CD14-positive monocyte (primary cell): ENCODE measurements around the gene MCC. TPM values are rescaled to one million over a fixed set of nuclear protein-coding genes. Genes with fewer than 3 reads are reported as not detected.

Experiments used
- DNase-seq, 3 donors: peaks; one replicate each; pipeline ENCODE4 v3.0.0-alpha.2; 2011 to 2022
- H2AFZ ChIP-seq: 2 replicates; pipeline ENCODE4 v1.6.0; 2012; ENCODE audit warnings: mild to moderate bottlenecking, low read depth, low read length, inconsistent platforms; ENCODE audit not compliant: insufficient read depth, poor library complexity, severe bottlenecking
- H3K27ac ChIP-seq, 2 donors: 1 replicate in 1 of 2; 2 replicates in 1 of 2; pipeline ENCODE4 v1.5.1; 2012 to 2013; ENCODE audit warnings: low read length in 2 of 2, control low read depth in 1 of 2, inconsistent platforms in 1 of 2, low read depth in 1 of 2, mild to moderate bottlenecking in 1 of 2
- H3K27me3 ChIP-seq, 2 donors: one replicate each; pipeline versions ENCODE4 v1.6.0 to v1.6.1; 2011 to 2013; ENCODE audit warnings: low read length in 2 of 2; ENCODE audit not compliant: control insufficient read depth in 2 of 2, insufficient read depth in 2 of 2
- H3K36me3 ChIP-seq, 2 donors: replicated peaks in 1 of 2; 1 replicate in 1 of 2; 2 replicates in 1 of 2; pipeline versions ENCODE4 v1.5.1 to v1.6.1; 2012 to 2013; ENCODE audit warnings: low read length in 2 of 2, control low read depth in 1 of 2, inconsistent platforms in 1 of 2, mild to moderate bottlenecking in 1 of 2; ENCODE audit not compliant: insufficient read depth in 2 of 2, control insufficient read depth in 1 of 2
- H3K4me1 ChIP-seq, 2 donors: 1 replicate in 1 of 2; 2 replicates in 1 of 2; pipeline versions ENCODE4 v1.5.1 to v1.6.1; 2012 to 2013; ENCODE audit warnings: low read length in 2 of 2, control low read depth in 1 of 2, inconsistent platforms in 1 of 2, mild to moderate bottlenecking in 1 of 2, moderate library complexity in 1 of 2; ENCODE audit not compliant: insufficient read depth in 2 of 2, control insufficient read depth in 1 of 2
- H3K4me2 ChIP-seq: replicated peaks from 2 replicates; pipeline ENCODE3; 2012; ENCODE audit warnings: low read length, moderate library complexity, mild to moderate bottlenecking; ENCODE audit not compliant: poor library complexity, severe bottlenecking; ENCODE audit errors: extremely low read depth
- H3K4me3 ChIP-seq, 3 experiments: fragments of 200-600 bp in 1 of 3; sonication (generic) in 1 of 3; replicated peaks in 1 of 3; 1 replicate in 2 of 3; 2 replicates in 1 of 3; pipeline ENCODE4 v1.5.1; 2011 to 2013; ENCODE audit warnings: low read length in 3 of 3, mild to moderate bottlenecking in 3 of 3, control low read depth in 2 of 3, low read depth in 2 of 3, inconsistent platforms in 1 of 3, moderate library complexity in 1 of 3
- H3K79me2 ChIP-seq: 2 replicates; pipeline ENCODE4 v1.6.0; 2012; ENCODE audit warnings: mild to moderate bottlenecking, control low read depth, inconsistent platforms, low read length, moderate library complexity; ENCODE audit not compliant: insufficient read depth
- H3K9ac ChIP-seq: 2 replicates; pipeline ENCODE4 v1.6.0; 2017; ENCODE audit warnings: low read length, mild to moderate bottlenecking; ENCODE audit not compliant: insufficient read depth, poor library complexity, severe bottlenecking
- H3K9me3 ChIP-seq, 2 donors: replicated peaks in 1 of 2; 1 replicate in 1 of 2; 2 replicates in 1 of 2; pipeline versions ENCODE4 v1.5.1 to v1.6.1; 2012 to 2013; ENCODE audit warnings: low read length in 2 of 2, control low read depth in 1 of 2; ENCODE audit not compliant: control insufficient read depth in 1 of 2, insufficient read depth in 1 of 2
- H4K20me1 ChIP-seq: 2 replicates; pipeline ENCODE4 v1.6.0; 2012; ENCODE audit warnings: mild to moderate bottlenecking, low read length, control low read depth, moderate library complexity; ENCODE audit not compliant: insufficient read depth
- H3K27ac Mint-ChIP-seq, 7 donors: one replicate each; pipeline ENCODE4 v1.8.0; 2020; ENCODE audit warnings: mild to moderate bottlenecking in 7 of 7, mixed read lengths in 7 of 7, moderate library complexity in 6 of 7, inconsistent platforms in 2 of 7
- H3K27me3 Mint-ChIP-seq, 3 donors: one replicate each; pipeline ENCODE4 v1.8.0; 2021 to 2022; ENCODE audit warnings: low read depth in 3 of 3, mild to moderate bottlenecking in 3 of 3, mixed read lengths in 3 of 3, moderate library complexity in 3 of 3, inconsistent platforms in 1 of 3
- H3K36me3 Mint-ChIP-seq, 2 donors: one replicate each; pipeline ENCODE4 v1.8.0; 2020; ENCODE audit warnings: mixed read lengths in 2 of 2, inconsistent platforms in 1 of 2, mild to moderate bottlenecking in 1 of 2
- H3K4me1 Mint-ChIP-seq: one replicate; pipeline ENCODE4 v1.8.0; 2020; ENCODE audit warnings: mild to moderate bottlenecking, mixed read lengths
- H3K4me3 Mint-ChIP-seq, 2 donors: one replicate each; pipeline ENCODE4 v1.8.0; 2020; ENCODE audit warnings: mild to moderate bottlenecking in 2 of 2, mixed read lengths in 2 of 2, moderate library complexity in 1 of 2
- H3K9me3 Mint-ChIP-seq, 7 donors: one replicate each; pipeline ENCODE4 v1.8.0; 2020 to 2022; ENCODE audit warnings: mixed read lengths in 7 of 7, mild to moderate bottlenecking in 6 of 7, moderate library complexity in 6 of 7, inconsistent platforms in 2 of 7
- CTCF ChIP-seq: fragments of 200-600 bp; IDR thresholded peaks from one replicate; pipeline ENCODE4 v1.8.0; 2022; ENCODE audit warnings: antibody characterized with exemption, mild to moderate bottlenecking
- WGBS: methylation state at CpG from one replicate; pipeline ENCODE4 v1.1.5; 2013; ENCODE audit warnings: missing lambda C conversion rate; ENCODE audit not compliant: insufficient coverage; 5-methylcytosine and 5-hydroxymethylcytosine counted together
- intact Hi-C, 2 donors: fragments of 100-400 bp; cut with micrococcal nuclease; formaldehyde crosslinking; loops; one replicate each; pipeline versions ENCODE4 v1.15.0 to v1.15.1; 2023
- polyA plus RNA-seq, 3 donors: library from polyadenylated mRNA; depleted of rRNA in 1 of 3; unstranded in 2 of 3; stranded (reverse) in 1 of 3; fragments of 300-500 nt in 2 of 3; fragments of >200 nt in 1 of 3; fragmentation: Illumina TruSeq in 2 of 3; gene quantifications; 1 replicate in 2 of 3; 2 replicates in 1 of 3; pipeline ENCODE4 v1.2.3, GENCODE V29; 2012 to 2021

Gene MCC
- polyA plus RNA-seq, 3 donors: 0.09 TPM; not detected in 2

GRCh38 chr5:113056988-113057387 is 431.3 kb downstream of the MCC start:
- Histone ChIP-seq H3K4me3 (no peak overlapping the region), H3K79me2 (no peaks in the 10 kb centered on the region), H3K27me3 (no peaks in the 10 kb centered on the region), H4K20me1 (no peaks in the 10 kb centered on the region), H3K9ac (no peak overlapping the region), H3K36me3 (no peaks in the 10 kb centered on the region), H3K4me1 (no peaks in the 10 kb centered on the region), H3K9me3 (no peaks in the 10 kb centered on the region), H3K27ac (no peak overlapping the region), H2AFZ (no peak overlapping the region), H3K4me2 (no peak overlapping the region)
- no peaks in the 10 kb centered on the region for H3K36me3 Mint-ChIP-seq
- peaks cover 12% of the 10 kb centered on the region for H3K4me1 Mint-ChIP-seq
- no peak for TF ChIP-seq CTCF
- DNase-seq: no peak
- intact Hi-C loops: no loop called here
- H3K27ac Mint-ChIP-seq: no peak overlapping the region
- H3K9me3 Mint-ChIP-seq: no peaks in the 10 kb centered on the region
- WGBS: 37% methylated on average over 5 of the region's 5 CpGs
- peaks cover 0 to 12% (median 6%) of the 10 kb centered on the region in 3 donors for H3K27me3 Mint-ChIP-seq
- H3K4me3 Mint-ChIP-seq: no peak overlapping the region

GRCh38 chr5:113054899-113055298 is 433.4 kb downstream of the MCC start:
- no peaks in the 10 kb centered on the region for H3K36me3 Mint-ChIP-seq
- no peak overlapping the region for H3K9ac ChIP-seq
- no peaks in the 10 kb centered on the region for H3K9me3 Mint-ChIP-seq
- no peak overlapping the region for H3K27ac Mint-ChIP-seq
- TF ChIP-seq CTCF: no peak
- H3K9me3 ChIP-seq: no peaks in the 10 kb centered on the region
- H3K79me2 ChIP-seq: no peaks in the 10 kb centered on the region
- peaks cover 0 to 9% (median 6%) of the 10 kb centered on the region in 3 donors for H3K27me3 Mint-ChIP-seq
- H3K36me3 ChIP-seq: no peaks in the 10 kb centered on the region
- peaks cover 15 to 18% of the 10 kb centered on the region in 2 donors for H3K4me1 ChIP-seq
- intact Hi-C loops: no loop called here
- H3K4me3 ChIP-seq: no peak overlapping the region
- H4K20me1 ChIP-seq: no peaks in the 10 kb centered on the region
- H3K27ac ChIP-seq: no peak overlapping the region
- no peak for DNase-seq
- 99% methylated on average over 9 of the region's 11 CpGs for WGBS
- H3K27me3 ChIP-seq: no peaks in the 10 kb centered on the region
- H3K4me2 ChIP-seq: no peak overlapping the region
- no peak overlapping the region for H3K4me3 Mint-ChIP-seq
- peaks cover 30% of the 10 kb centered on the region for H3K4me1 Mint-ChIP-seq
- no peak overlapping the region for H2AFZ ChIP-seq
